K562 (cell line): Measurements from ENCODE around the gene DEPP1. TPM values are rescaled to one million over a fixed set of nuclear protein-coding genes. Genes with fewer than 3 reads are reported as not detected.

Experiments used
- ATF7 ChIP-seq: fragments of 450-650 bp; IDR thresholded peaks from 2 replicates; pipeline ENCODE4 v1.7.1; 2014; ENCODE audit warnings: mild to moderate bottlenecking, moderate library complexity
- BHLHE40 ChIP-seq: IDR thresholded peaks from 2 replicates; pipeline ENCODE4 v1.6.1; 2011; ENCODE audit warnings: low read length, improper control_type of control experiment
- DDX20 ChIP-seq: fragments of 450-650 bp; IDR thresholded peaks from 2 replicates; pipeline ENCODE4 v1.6.1; 2016; ENCODE audit warnings: missing genetic modification characterization, low read depth, mild to moderate bottlenecking, missing compliant biosample characterization, moderate library complexity
- KLF16 ChIP-seq: IDR thresholded peaks from 2 replicates; pipeline ENCODE4 v1.6.1; 2016; ENCODE audit warnings: antibody characterized with exemption
- NFIC ChIP-seq: fragments of 450-650 bp; IDR thresholded peaks from 2 replicates; pipeline ENCODE4 v1.6.1; 2017; ENCODE audit warnings: mild to moderate bottlenecking, inconsistent platforms
- RBM25 ChIP-seq: fragments of 200-400 bp; formaldehyde crosslinking; IDR thresholded peaks from 2 replicates; pipeline ENCODE4 v1.6.1; 2018; ENCODE audit warnings: low read length, low read depth, moderate library complexity; ENCODE audit not compliant: severe bottlenecking
- RFX5 ChIP-seq: IDR thresholded peaks from 2 replicates; pipeline ENCODE4 v1.6.1; 2011; ENCODE audit warnings: low read depth, mild to moderate bottlenecking, improper control_type of control experiment, low read length
- SREBF1 ChIP-seq: fragments of 150-350 bp; IDR thresholded peaks from 2 replicates; pipeline ENCODE4 v1.6.1; 2014; ENCODE audit warnings: antibody characterized with exemption, low read depth, low read length, borderline replicate concordance
- STAG1 ChIP-seq: sonication (generic); formaldehyde crosslinking; IDR thresholded peaks from 2 replicates; pipeline ENCODE4 v1.5.0; 2020; ENCODE audit warnings: missing genetic modification reagents, borderline replicate concordance
- TSC22D4 ChIP-seq: fragments of 450-650 bp; IDR thresholded peaks from 2 replicates; pipeline ENCODE4 v1.6.1; 2016; ENCODE audit warnings: missing genetic modification characterization, missing biosample characterization, control low read depth
- WHSC1 ChIP-seq: IDR thresholded peaks from one replicate; pipeline ENCODE4 v1.6.1; 2012; ENCODE audit warnings: low read length, control low read depth, inconsistent platforms
- ZHX1 ChIP-seq: fragments of 150-350 bp; conservative IDR thresholded peaks from 2 replicates; pipeline ENCODE4 v1.6.1; 2014; ENCODE audit warnings: low read length
- ZSCAN29 ChIP-seq: fragments of 450-650 bp; IDR thresholded peaks from 2 replicates; pipeline ENCODE4 v1.6.1; 2017
- polyA plus RNA-seq, 8 experiments: library from polyadenylated mRNA; depleted of rRNA in 4 of 8; stranded (reverse) in 5 of 8; unstranded in 3 of 8; fragments of >200 nt; fragmentation: Nextera tagmentation in 2 of 8; fragmentation: Illumina TruSeq in 1 of 8; extraction: Ambion mirVana in 2 of 8; extraction: Trizol in 1 of 8; gene quantifications; 2 replicates each; pipeline versions ENCODE4 v1.2.1 to v1.2.3, GENCODE V29; 2011 to 2014; ENCODE audit warnings: inconsistent platforms in 1 of 8, missing spikeins in 1 of 8
- total RNA-seq, 7 experiments: library from RNA; depleted of rRNA in 6 of 7; stranded (reverse); fragments of >200 nt in 6 of 7; fragmentation: Illumina TruSeq in 2 of 7; extraction: Trizol in 2 of 7; gene quantifications; 2 replicates each; pipeline versions ENCODE4 v1.2.1 to v1.2.3, GENCODE V29; 2011 to 2021; ENCODE audit warnings: low replicate concordance in 1 of 7
- TF ChIP-seq, protein P1 (sequence below), 2 experiments: fragments of 450-650 bp; conservative IDR thresholded peaks; 2 replicates each; pipeline ENCODE4 v1.6.1; 2017; ENCODE audit warnings: mild to moderate bottlenecking in 2 of 2, moderate library complexity in 2 of 2
- TF ChIP-seq, protein P2 (sequence below): fragments of 450-650 bp; formaldehyde crosslinking; conservative IDR thresholded peaks from 2 replicates; pipeline ENCODE4 v1.4.0; 2022; ENCODE audit warnings: mild to moderate bottlenecking, missing genetic modification characterization
- TF ChIP-seq, protein P3 (sequence below), 3 experiments: IDR thresholded peaks in 2 of 3; conservative IDR thresholded peaks in 1 of 3; 2 replicates each; pipeline ENCODE4 v1.5.1; 2011 to 2012; ENCODE audit warnings: low read length in 3 of 3, mild to moderate bottlenecking in 3 of 3, control low read depth in 2 of 3, improper control_type of control experiment in 1 of 3, inconsistent platforms in 1 of 3, low read depth in 1 of 3, mixed read lengths in 1 of 3, moderate library complexity in 1 of 3; ENCODE audit not compliant: insufficient read depth in 2 of 3
- TF ChIP-seq, protein P4 (sequence below), 2 experiments: IDR thresholded peaks in 1 of 2; conservative IDR thresholded peaks in 1 of 2; 2 replicates each; pipeline ENCODE4 v1.6.1; 2016; ENCODE audit warnings: low read depth in 2 of 2, mild to moderate bottlenecking in 1 of 2, missing compliant biosample characterization in 1 of 2, missing genetic modification characterization in 1 of 2, moderate library complexity in 1 of 2

Gene DEPP1
- total and polyA plus RNA-seq, 9 of the 15 experiments (the other 6 are each of a cell fraction or from before 2014, with no cell fraction given) = 0.04 to 0.54 (median 0.20) TPM; not detected in 1

DNA sequence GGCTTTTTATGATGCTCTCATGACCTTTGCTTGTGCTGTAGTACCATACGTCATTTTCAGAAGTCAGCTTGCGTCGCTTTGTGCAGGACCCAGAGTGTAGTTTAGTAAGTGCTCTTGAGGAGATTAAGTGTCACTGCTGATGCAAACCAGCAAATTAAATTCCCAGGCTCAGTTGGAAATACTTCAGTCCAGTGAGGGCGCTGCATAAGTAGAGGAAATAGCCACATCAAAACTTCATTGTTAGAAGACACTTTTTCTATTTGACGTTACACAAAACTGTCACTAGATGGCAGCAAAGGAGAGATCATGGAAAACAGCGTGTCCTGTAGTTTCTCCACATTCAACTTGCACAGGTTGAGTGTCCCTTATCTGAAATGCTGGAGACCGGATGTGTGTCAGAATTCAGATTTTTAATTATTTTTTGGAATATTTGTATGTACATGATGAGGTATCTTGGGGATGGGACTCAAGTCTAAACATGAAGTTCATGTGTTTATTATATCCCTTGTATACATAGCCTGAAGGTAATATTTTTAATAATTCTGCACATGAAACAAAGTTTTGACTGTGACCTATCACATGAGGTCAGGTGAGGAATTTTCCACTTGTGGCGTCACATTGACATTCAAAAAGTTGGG, 30.0 kb upstream of the DEPP1 start (continued):
- TF ChIP-seq RBM25 = no peak
- TF ChIP-seq WHSC1 = no peak
- peak; percentile 52 for TF ChIP-seq ATF7
- TF ChIP-seq ZSCAN29 = no peak
- no peak for TF ChIP-seq NFIC
- no peak for TF ChIP-seq DDX20 (tag)
- TF ChIP-seq STAG1 (CRISPR knock-in tag) = peak; percentile 26; the same call in 1 of the 2 replicates
- TF ChIP-seq RFX5 = no peak
- TF ChIP-seq TSC22D4 (tag) = no peak
- TF ChIP-seq, protein P1, sequence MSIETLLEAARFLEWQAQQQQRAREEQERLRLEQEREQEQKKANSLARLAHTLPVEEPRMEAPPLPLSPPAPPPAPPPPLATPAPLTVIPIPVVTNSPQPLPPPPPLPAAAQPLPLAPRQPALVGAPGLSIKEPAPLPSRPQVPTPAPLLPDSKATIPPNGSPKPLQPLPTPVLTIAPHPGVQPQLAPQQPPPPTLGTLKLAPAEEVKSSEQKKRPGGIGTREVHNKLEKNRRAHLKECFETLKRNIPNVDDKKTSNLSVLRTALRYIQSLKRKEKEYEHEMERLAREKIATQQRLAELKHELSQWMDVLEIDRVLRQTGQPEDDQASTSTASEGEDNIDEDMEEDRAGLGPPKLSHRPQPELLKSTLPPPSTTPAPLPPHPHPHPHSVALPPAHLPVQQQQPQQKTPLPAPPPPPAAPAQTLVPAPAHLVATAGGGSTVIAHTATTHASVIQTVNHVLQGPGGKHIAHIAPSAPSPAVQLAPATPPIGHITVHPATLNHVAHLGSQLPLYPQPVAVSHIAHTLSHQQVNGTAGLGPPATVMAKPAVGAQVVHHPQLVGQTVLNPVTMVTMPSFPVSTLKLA (conservative IDR thresholded peaks at IDR 0.05) = peak; percentile 18 to 30; a peak in 2 of 4 replicates
- TF ChIP-seq, protein P2, sequence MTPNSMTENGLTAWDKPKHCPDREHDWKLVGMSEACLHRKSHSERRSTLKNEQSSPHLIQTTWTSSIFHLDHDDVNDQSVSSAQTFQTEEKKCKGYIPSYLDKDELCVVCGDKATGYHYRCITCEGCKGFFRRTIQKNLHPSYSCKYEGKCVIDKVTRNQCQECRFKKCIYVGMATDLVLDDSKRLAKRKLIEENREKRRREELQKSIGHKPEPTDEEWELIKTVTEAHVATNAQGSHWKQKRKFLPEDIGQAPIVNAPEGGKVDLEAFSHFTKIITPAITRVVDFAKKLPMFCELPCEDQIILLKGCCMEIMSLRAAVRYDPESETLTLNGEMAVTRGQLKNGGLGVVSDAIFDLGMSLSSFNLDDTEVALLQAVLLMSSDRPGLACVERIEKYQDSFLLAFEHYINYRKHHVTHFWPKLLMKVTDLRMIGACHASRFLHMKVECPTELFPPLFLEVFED (CRISPR knock-in tag) = no peak
- TF ChIP-seq BHLHE40 = peak; percentile 13; the same call in 1 of the 2 replicates
- TF ChIP-seq, protein P3, sequence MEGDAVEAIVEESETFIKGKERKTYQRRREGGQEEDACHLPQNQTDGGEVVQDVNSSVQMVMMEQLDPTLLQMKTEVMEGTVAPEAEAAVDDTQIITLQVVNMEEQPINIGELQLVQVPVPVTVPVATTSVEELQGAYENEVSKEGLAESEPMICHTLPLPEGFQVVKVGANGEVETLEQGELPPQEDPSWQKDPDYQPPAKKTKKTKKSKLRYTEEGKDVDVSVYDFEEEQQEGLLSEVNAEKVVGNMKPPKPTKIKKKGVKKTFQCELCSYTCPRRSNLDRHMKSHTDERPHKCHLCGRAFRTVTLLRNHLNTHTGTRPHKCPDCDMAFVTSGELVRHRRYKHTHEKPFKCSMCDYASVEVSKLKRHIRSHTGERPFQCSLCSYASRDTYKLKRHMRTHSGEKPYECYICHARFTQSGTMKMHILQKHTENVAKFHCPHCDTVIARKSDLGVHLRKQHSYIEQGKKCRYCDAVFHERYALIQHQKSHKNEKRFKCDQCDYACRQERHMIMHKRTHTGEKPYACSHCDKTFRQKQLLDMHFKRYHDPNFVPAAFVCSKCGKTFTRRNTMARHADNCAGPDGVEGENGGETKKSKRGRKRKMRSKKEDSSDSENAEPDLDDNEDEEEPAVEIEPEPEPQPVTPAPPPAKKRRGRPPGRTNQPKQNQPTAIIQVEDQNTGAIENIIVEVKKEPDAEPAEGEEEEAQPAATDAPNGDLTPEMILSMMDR (IDR thresholded peaks at IDR 0.05 in 2 of 3, conservative IDR thresholded peaks at IDR 0.05 in 1 of 3; ENCODE audit: insufficient read depth in 2 of 3, low read depth in 1 of 3, low read length in 3 of 3) = peak; percentile 90 to 99 (median 93)
- TF ChIP-seq SREBF1 = no peak
- TF ChIP-seq, protein P4, sequence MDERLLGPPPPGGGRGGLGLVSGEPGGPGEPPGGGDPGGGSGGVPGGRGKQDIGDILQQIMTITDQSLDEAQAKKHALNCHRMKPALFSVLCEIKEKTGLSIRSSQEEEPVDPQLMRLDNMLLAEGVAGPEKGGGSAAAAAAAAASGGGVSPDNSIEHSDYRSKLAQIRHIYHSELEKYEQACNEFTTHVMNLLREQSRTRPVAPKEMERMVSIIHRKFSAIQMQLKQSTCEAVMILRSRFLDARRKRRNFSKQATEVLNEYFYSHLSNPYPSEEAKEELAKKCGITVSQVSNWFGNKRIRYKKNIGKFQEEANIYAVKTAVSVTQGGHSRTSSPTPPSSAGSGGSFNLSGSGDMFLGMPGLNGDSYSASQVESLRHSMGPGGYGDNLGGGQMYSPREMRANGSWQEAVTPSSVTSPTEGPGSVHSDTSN (CRISPR knock-in tag; IDR thresholded peaks at IDR 0.05; ENCODE audit: low read depth) = no peak
- TF ChIP-seq, protein P4 (tag; conservative IDR thresholded peaks at IDR 0.05; ENCODE audit: low read depth) = peak; percentile 43
- peak; percentile 39; the same call in 1 of the 2 replicates for TF ChIP-seq KLF16
- no peak for TF ChIP-seq ZHX1
